Measurements from ENCODE around the gene HOXD10. TPM values are rescaled to one million over a fixed set of nuclear protein-coding genes. Genes with fewer than 3 reads are reported as not detected.

HOXD10 gene
- total RNA-seq, 1 donor: not detected

- no peaks in the 10 kb centered on the region for H3K79me2 ChIP-seq (ENCODE audit: insufficient read depth, low read length)
- H3K27ac ChIP-seq (ENCODE audit: low read depth, low read length): no peak overlapping the region
- H3K9me3 ChIP-seq (ENCODE audit: low read depth, low read length): no peaks in the 10 kb centered on the region
- no peaks in the 10 kb centered on the region for H3K36me3 ChIP-seq (ENCODE audit: insufficient read depth, low read length)
- no peaks in the 10 kb centered on the region for H4K20me1 ChIP-seq (ENCODE audit: insufficient read depth, low read length)
- peaks cover 76% of the 10 kb centered on the region for H3K27me3 ChIP-seq (ENCODE audit: insufficient read depth, low read length)
- H3K4me1 ChIP-seq (ENCODE audit: insufficient read depth, low read length): peaks cover 15% of the 10 kb centered on the region
- TF ChIP-seq CTCF (IDR thresholded peaks at IDR 0.05; ENCODE audit: extremely low read depth, low read depth, low read length): no peak
- H2AFZ ChIP-seq (ENCODE audit: low read length): no peak overlapping the region
- H3K4me2 ChIP-seq (ENCODE audit: insufficient read depth, low read length): no peak overlapping the region
- H3K4me3 ChIP-seq (ENCODE audit: insufficient read depth, low read length): no peak overlapping the region
- no peak for DNase-seq (ENCODE audit: insufficient read length, low spot score, missing footprints)
These were observed 46.5 kb downstream of the HOXD10 start for GRCh38 chr2:176162911-176163671.

GRCh38 chr2:176163672-176164056 lies 47.1 kb downstream of the HOXD10 start:
- Histone ChIP-seq H3K9me3 (ENCODE audit: low read depth, low read length) (no peaks in the 10 kb centered on the region), H3K36me3 (ENCODE audit: insufficient read depth, low read length) (no peaks in the 10 kb centered on the region), H3K27ac (ENCODE audit: low read depth, low read length) (no peak overlapping the region), H3K4me1 (ENCODE audit: insufficient read depth, low read length) (peaks cover 15% of the 10 kb centered on the region), H3K4me3 (ENCODE audit: insufficient read depth, low read length) (no peak overlapping the region), H3K79me2 (ENCODE audit: insufficient read depth, low read length) (no peaks in the 10 kb centered on the region), H3K4me2 (ENCODE audit: insufficient read depth, low read length) (no peak overlapping the region), H3K27me3 (ENCODE audit: insufficient read depth, low read length) (peaks cover 76% of the 10 kb centered on the region), H2AFZ (ENCODE audit: low read length) (no peak overlapping the region), H4K20me1 (ENCODE audit: insufficient read depth, low read length) (no peaks in the 10 kb centered on the region)
- no peak for TF ChIP-seq CTCF (IDR thresholded peaks at IDR 0.05; ENCODE audit: extremely low read depth, low read depth, low read length)
- no peak for DNase-seq (ENCODE audit: insufficient read length, low spot score, missing footprints)

- Histone ChIP-seq H3K4me1 (ENCODE audit: insufficient read depth, low read length) (peaks cover 15% of the 10 kb centered on the region), H3K27ac (ENCODE audit: low read depth, low read length) (no peak overlapping the region), H3K27me3 (ENCODE audit: insufficient read depth, low read length) (peaks cover 75% of the 10 kb centered on the region), H3K4me2 (ENCODE audit: insufficient read depth, low read length) (no peak overlapping the region), H4K20me1 (ENCODE audit: insufficient read depth, low read length) (no peaks in the 10 kb centered on the region), H3K4me3 (ENCODE audit: insufficient read depth, low read length) (no peak overlapping the region), H3K9me3 (ENCODE audit: low read depth, low read length) (no peaks in the 10 kb centered on the region), H3K36me3 (ENCODE audit: insufficient read depth, low read length) (no peaks in the 10 kb centered on the region), H2AFZ (ENCODE audit: low read length) (no peak overlapping the region), H3K79me2 (ENCODE audit: insufficient read depth, low read length) (no peaks in the 10 kb centered on the region)
- DNase-seq (ENCODE audit: insufficient read length, low spot score, missing footprints): no peak
- no peak for TF ChIP-seq CTCF (IDR thresholded peaks at IDR 0.05; ENCODE audit: extremely low read depth, low read depth, low read length)
These were observed 47.6 kb downstream of the HOXD10 start for GRCh38 chr2:176164201-176164600.

- H4K20me1 ChIP-seq (ENCODE audit: insufficient read depth, low read length): no peaks in the 10 kb centered on the region
- peak overlapping the region; percentile 49 for H3K4me3 ChIP-seq (ENCODE audit: insufficient read depth, low read length)
- peak overlapping the region; percentile 69 for H3K4me2 ChIP-seq (ENCODE audit: insufficient read depth, low read length)
- no peak for DNase-seq (ENCODE audit: insufficient read length, low spot score, missing footprints)
- H3K4me1 ChIP-seq (ENCODE audit: insufficient read depth, low read length): peaks cover 15% of the 10 kb centered on the region
- no peaks in the 10 kb centered on the region for H3K36me3 ChIP-seq (ENCODE audit: insufficient read depth, low read length)
- H3K27ac ChIP-seq (ENCODE audit: low read depth, low read length): no peak overlapping the region
- no peaks in the 10 kb centered on the region for H3K9me3 ChIP-seq (ENCODE audit: low read depth, low read length)
- H2AFZ ChIP-seq (ENCODE audit: low read length): no peak overlapping the region
- peaks cover 69% of the 10 kb centered on the region for H3K27me3 ChIP-seq (ENCODE audit: insufficient read depth, low read length)
- H3K79me2 ChIP-seq (ENCODE audit: insufficient read depth, low read length): no peaks in the 10 kb centered on the region
- TF ChIP-seq CTCF (IDR thresholded peaks at IDR 0.05; ENCODE audit: extremely low read depth, low read depth, low read length): no peak
These were observed 48.2 kb downstream of the HOXD10 start for GRCh38 chr2:176164611-176165369.

Data from osteoblast (primary cell).